Breast epithelium (tissue), 3 donors: ENCODE results near the gene AP5Z1.

ENCODE experiments used
- CTCF ChIP-seq, 3 donors: fragments of 450-650 bp; IDR thresholded peaks; one replicate each; pipeline ENCODE4 v1.5.1; 2016 to 2017; ENCODE audit warnings: antibody characterized with exemption in 3 of 3, mild to moderate bottlenecking in 3 of 3, moderate library complexity in 3 of 3
- POLR2A ChIP-seq: fragments of 450-650 bp; IDR thresholded peaks from one replicate; pipeline ENCODE4 v1.6.1; 2016; ENCODE audit warnings: antibody characterized with exemption, mild to moderate bottlenecking, moderate library complexity
- POLR2AphosphoS5 ChIP-seq, 3 donors: sonication (generic); formaldehyde crosslinking; IDR thresholded peaks; one replicate each; pipeline ENCODE4 v1.6.1; 2017; ENCODE audit warnings: antibody characterized with exemption in 3 of 3

GRCh38 chr7:4824120-4824775, 48.8 kb downstream of the AP5Z1 start:
- TF ChIP-seq CTCF (IDR thresholded peaks at IDR 0.05) (no peak), POLR2A (no peak), POLR2AphosphoS5 (IDR thresholded peaks at IDR 0.05) (no peak)
